ENCODE data around the gene LRRC75A. TPM values are rescaled to one million over a fixed set of nuclear protein-coding genes. Genes with fewer than 3 reads are reported as not detected.

LRRC75A gene
- total RNA-seq, 1 experiment from 2014 or later = 15.8 TPM

DNA sequence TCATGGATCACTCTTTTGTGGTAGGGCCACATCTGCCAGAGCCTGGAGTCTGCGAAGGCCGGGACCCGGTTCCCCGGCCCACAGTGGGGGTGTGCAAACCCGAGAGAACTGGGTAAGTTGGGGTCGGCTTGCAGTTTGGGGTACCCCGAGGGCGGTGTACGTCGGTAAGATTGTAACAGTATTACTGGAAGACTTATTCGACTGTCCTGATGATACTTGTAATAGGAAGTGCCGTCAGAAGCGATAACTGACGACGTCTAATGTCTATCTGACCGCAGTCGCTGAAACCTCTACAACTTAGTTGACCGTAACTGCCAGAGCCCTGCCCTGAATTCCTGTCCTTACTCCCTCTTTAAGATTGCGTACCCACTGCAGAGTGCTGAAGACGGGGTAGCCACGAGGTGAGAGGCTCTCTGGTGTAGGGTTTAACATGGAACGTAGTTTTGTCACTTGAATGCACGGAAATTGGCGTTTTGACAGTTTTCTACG lies 52.6 kb downstream of the LRRC75A start:
- Histone ChIP-seq H3K27me3 (ENCODE audit: insufficient read depth, low read depth) (no peaks in the 10 kb centered on the region), H3K4me2 (peak overlapping the region; percentile 87), H3K4me1 (replicated peaks; ENCODE audit: insufficient read depth) (peaks cover 20% of the 10 kb centered on the region), H3K27ac (peak overlapping the region; percentile 88), H3K79me2 (ENCODE audit: low read depth) (peaks cover 43% of the 10 kb centered on the region), H3F3A (ENCODE audit: insufficient read depth, low read depth) (peaks cover 60% of the 10 kb centered on the region), H4K20me1 (ENCODE audit: insufficient read depth) (peaks cover 36% of the 10 kb centered on the region), H3K4me3 (peak overlapping the region; percentile 98), H3K9me2 (ENCODE audit: insufficient read depth) (no peaks in the 10 kb centered on the region), H3K9me3 (ENCODE audit: insufficient read depth, low read depth) (no peaks in the 10 kb centered on the region), H3K36me3 (ENCODE audit: low read depth) (peaks cover 41% of the 10 kb centered on the region), H2AFZ (no peak overlapping the region)
- intact Hi-C loops (cut with micrococcal nuclease; ENCODE audit: unreplicated experiment) = loop anchor here (2.0 to 5.0 kb wide), 3 partner anchors 21 to 222 kb away; partner anchors contain the start of genes NCOR1 and PIGL
- POLR2A ChIA-PET (ENCODE audit: unreplicated experiment) = interaction anchor here (0.7 to 1.6 kb wide), 5 partner anchors 52 to 481 kb away, joined by 3 to 16 read pairs (median 5); no protein-coding TSS in a partner anchor
- CTCF ChIA-PET = interaction anchor here (1.3 to 1.9 kb wide), 2 partner anchors 61 to 76 kb away, joined by 7 to 11 read pairs; no protein-coding TSS in a partner anchor
- TF ChIP-seq, protein P1, sequence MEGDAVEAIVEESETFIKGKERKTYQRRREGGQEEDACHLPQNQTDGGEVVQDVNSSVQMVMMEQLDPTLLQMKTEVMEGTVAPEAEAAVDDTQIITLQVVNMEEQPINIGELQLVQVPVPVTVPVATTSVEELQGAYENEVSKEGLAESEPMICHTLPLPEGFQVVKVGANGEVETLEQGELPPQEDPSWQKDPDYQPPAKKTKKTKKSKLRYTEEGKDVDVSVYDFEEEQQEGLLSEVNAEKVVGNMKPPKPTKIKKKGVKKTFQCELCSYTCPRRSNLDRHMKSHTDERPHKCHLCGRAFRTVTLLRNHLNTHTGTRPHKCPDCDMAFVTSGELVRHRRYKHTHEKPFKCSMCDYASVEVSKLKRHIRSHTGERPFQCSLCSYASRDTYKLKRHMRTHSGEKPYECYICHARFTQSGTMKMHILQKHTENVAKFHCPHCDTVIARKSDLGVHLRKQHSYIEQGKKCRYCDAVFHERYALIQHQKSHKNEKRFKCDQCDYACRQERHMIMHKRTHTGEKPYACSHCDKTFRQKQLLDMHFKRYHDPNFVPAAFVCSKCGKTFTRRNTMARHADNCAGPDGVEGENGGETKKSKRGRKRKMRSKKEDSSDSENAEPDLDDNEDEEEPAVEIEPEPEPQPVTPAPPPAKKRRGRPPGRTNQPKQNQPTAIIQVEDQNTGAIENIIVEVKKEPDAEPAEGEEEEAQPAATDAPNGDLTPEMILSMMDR (conservative IDR thresholded peaks at IDR 0.05) = no peak
- TF ChIP-seq EZH2 (IDR thresholded peaks at IDR 0.05; ENCODE audit: low read depth) = no peak
- TSS peak; percentile 51 for BruUV-seq (replicated peaks)
- DNase-seq = no peak

DNA sequence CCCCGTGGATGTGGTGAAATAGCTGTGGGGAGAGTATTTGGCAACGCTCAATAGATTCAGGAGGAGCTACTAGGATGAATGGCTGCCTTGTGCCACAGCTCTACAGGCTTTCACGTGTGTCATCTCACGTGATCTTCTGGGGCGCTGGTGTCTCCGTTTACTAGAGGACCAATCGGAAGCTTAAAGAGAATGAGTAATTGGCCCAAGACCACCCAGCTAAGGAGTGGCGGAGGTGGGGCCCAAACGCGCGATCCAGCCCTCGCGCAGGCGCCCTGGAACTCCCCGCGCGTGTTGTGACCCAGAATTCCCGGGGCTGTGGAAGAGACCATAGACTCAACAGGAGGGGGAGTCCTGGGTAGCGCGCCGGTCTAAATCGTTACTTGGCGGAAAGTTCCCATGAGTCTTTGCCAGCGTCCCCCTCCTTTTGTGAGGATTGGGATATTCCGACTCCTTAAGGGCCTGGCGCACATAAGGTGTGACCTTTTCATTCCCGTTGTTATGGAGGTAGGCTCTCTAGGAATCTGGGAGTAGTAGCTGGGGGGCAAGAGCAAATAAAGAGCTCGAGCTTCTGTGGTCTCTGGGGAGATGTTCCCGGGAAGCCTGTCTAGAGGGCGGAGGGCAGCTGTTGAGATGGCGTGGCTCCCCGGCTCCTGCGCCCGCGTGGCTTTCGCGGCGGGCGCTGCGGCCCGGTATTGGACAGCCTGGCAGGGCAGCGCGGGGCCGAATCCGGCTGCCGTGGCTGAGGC lies 53.3 kb downstream of the LRRC75A start:
- Histone ChIP-seq H3K4me3 (peak overlapping the region; percentile 98), H3K9me3 (ENCODE audit: insufficient read depth, low read depth) (no peaks in the 10 kb centered on the region), H3K9me2 (ENCODE audit: insufficient read depth) (no peaks in the 10 kb centered on the region), H3K36me3 (ENCODE audit: low read depth) (peaks cover 41% of the 10 kb centered on the region), H3F3A (ENCODE audit: insufficient read depth, low read depth) (peaks cover 54% of the 10 kb centered on the region), H3K79me2 (ENCODE audit: low read depth) (peaks cover 43% of the 10 kb centered on the region), H3K4me2 (peak overlapping the region; percentile 87), H3K27ac (peak overlapping the region; percentile 88), H3K27me3 (ENCODE audit: insufficient read depth, low read depth) (no peaks in the 10 kb centered on the region), H2AFZ (peak overlapping the region; percentile 74; the same call in 1 of the 2 replicates), H3K4me1 (replicated peaks; ENCODE audit: insufficient read depth) (peaks cover 20% of the 10 kb centered on the region), H4K20me1 (ENCODE audit: insufficient read depth) (peaks cover 30% of the 10 kb centered on the region)
- TF ChIP-seq EZH2 (IDR thresholded peaks at IDR 0.05; ENCODE audit: low read depth) = no peak
- TF ChIP-seq, protein P1 (conservative IDR thresholded peaks at IDR 0.05) = no peak
- BruUV-seq (replicated peaks) = no TSS peak
- DNase-seq = peak; percentile 94 to 99
- POLR2A ChIA-PET (ENCODE audit: unreplicated experiment) = interaction anchor here (0.5 to 1.6 kb wide), 19 partner anchors 39 to 1119 kb away, joined by 3 to 17 read pairs (median 5); partner anchors contain the start of genes PIGL and UBB
- intact Hi-C loops (cut with micrococcal nuclease; ENCODE audit: unreplicated experiment) = loop anchor here (1.0 to 5.0 kb wide), 5 partner anchors 20 to 221 kb away; partner anchors contain the start of genes NCOR1, PIGL and UBB
- CTCF ChIA-PET = interaction anchor here (0.6 to 1.9 kb wide), 7 partner anchors 11 to 153 kb away, joined by 3 to 11 read pairs (median 5); partner anchors contain the start of gene UBB

DNA sequence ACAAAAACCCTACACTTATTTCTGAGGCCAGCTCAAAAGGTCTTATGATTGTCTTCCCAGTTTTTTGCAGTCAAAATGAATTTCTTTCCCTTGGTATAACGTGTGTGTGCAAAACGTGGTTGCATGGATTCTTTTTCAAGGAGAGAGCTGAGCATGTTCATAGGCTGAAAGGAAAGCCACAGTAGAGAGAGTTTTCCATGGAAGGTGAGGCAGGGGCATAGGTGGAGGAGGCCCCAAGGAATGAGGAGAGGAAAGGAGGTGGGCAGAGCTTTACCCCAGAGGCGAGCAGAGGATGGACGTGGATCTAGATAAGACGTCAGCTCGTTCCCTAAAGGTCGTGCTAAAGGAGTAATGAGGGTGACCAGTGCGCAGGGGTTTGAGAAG lies 53.8 kb downstream of the LRRC75A start:
- Histone ChIP-seq H3K9me3 (ENCODE audit: insufficient read depth, low read depth) (no peaks in the 10 kb centered on the region), H3K27me3 (ENCODE audit: insufficient read depth, low read depth) (no peaks in the 10 kb centered on the region), H2AFZ (peak overlapping the region; percentile 74; the same call in 1 of the 2 replicates), H3K79me2 (ENCODE audit: low read depth) (peaks cover 43% of the 10 kb centered on the region), H4K20me1 (ENCODE audit: insufficient read depth) (peaks cover 25% of the 10 kb centered on the region), H3K27ac (peak overlapping the region; percentile 75), H3K4me2 (peak overlapping the region; percentile 79), H3F3A (ENCODE audit: insufficient read depth, low read depth) (peaks cover 48% of the 10 kb centered on the region), H3K4me3 (peak overlapping the region; percentile 50), H3K9me2 (ENCODE audit: insufficient read depth) (no peaks in the 10 kb centered on the region), H3K4me1 (replicated peaks; ENCODE audit: insufficient read depth) (peaks cover 20% of the 10 kb centered on the region), H3K36me3 (ENCODE audit: low read depth) (peaks cover 41% of the 10 kb centered on the region)
- DNase-seq = no peak
- ChIA-PET POLR2A (ENCODE audit: unreplicated experiment) (interaction anchor here (0.6 to 1.6 kb wide), 15 partner anchors 39 to 1119 kb away, joined by 3 to 17 read pairs (median 6); partner anchors contain the start of genes PIGL and UBB), CTCF (interaction anchor here (0.6 to 1.9 kb wide), 7 partner anchors 10 to 153 kb away, joined by 3 to 11 read pairs (median 5); partner anchors contain the start of gene UBB)
- TF ChIP-seq, protein P1 (conservative IDR thresholded peaks at IDR 0.05) = no peak
- no peak for TF ChIP-seq EZH2 (IDR thresholded peaks at IDR 0.05; ENCODE audit: low read depth)
- intact Hi-C loops (cut with micrococcal nuclease; ENCODE audit: unreplicated experiment) = loop anchor here (1.0 to 5.0 kb wide), 5 partner anchors 19 to 221 kb away; partner anchors contain the start of genes NCOR1, PIGL and UBB
- BruUV-seq (replicated peaks) = TSS peak; percentile 90
